K562 (cell line): ENCODE results near the gene NKIRAS1.

Source experiments
- CHD4 ChIP-seq: fragments of 200-600 bp; sonication (generic); IDR thresholded peaks from 3 replicates; pipeline ENCODE4 v1.6.1; 2012; ENCODE audit warnings: low read depth, mild to moderate bottlenecking, mixed read lengths, low read length, inconsistent platforms; ENCODE audit not compliant: insufficient read depth, insufficient replicate concordance, poor library complexity, severe bottlenecking
- CTCF ChIP-seq, 3 experiments: IDR thresholded peaks in 2 of 3; conservative IDR thresholded peaks in 1 of 3; 2 replicates each; pipeline ENCODE4 v1.5.1; 2011 to 2012; ENCODE audit warnings: low read length in 3 of 3, mild to moderate bottlenecking in 3 of 3, control low read depth in 2 of 3, improper control_type of control experiment in 1 of 3, inconsistent platforms in 1 of 3, low read depth in 1 of 3, mixed read lengths in 1 of 3, moderate library complexity in 1 of 3; ENCODE audit not compliant: insufficient read depth in 2 of 3
- EP300 ChIP-seq: IDR thresholded peaks from 2 replicates; pipeline ENCODE4 v1.6.1; 2012; ENCODE audit warnings: low read length, improper control_type of control experiment
- JUND ChIP-seq, 2 experiments: IDR thresholded peaks; 2 replicates in 1 of 2; 3 replicates in 1 of 2; pipeline ENCODE4 v1.6.1; 2011; ENCODE audit warnings: borderline replicate concordance in 2 of 2, low read depth in 2 of 2, low read length in 2 of 2, improper control_type of control experiment in 1 of 2, missing biosample characterization in 1 of 2, missing genetic modification characterization in 1 of 2, missing genetic modification reagents in 1 of 2
- SMAD3 ChIP-seq: fragments of 450-650 bp; formaldehyde crosslinking; conservative IDR thresholded peaks from 2 replicates; pipeline ENCODE4 v1.4.0; 2020; ENCODE audit warnings: mild to moderate bottlenecking
- TEAD2 ChIP-seq: fragments of 450-650 bp; IDR thresholded peaks from 2 replicates; pipeline ENCODE4 v1.6.1; 2016; ENCODE audit warnings: missing genetic modification characterization, control low read depth, missing compliant biosample characterization
- USF1 ChIP-seq: sonication (generic); formaldehyde crosslinking; IDR thresholded peaks from 2 replicates; pipeline ENCODE4 v1.9.0; 2022; ENCODE audit warnings: mild to moderate bottlenecking, missing genetic modification reagents

GRCh38 chr3:23884481-23884880 is 32.3 kb downstream of the NKIRAS1 start:
- TF ChIP-seq USF1 (no peak), CTCF (IDR thresholded peaks at IDR 0.05 in 2 of 3, conservative IDR thresholded peaks at IDR 0.05 in 1 of 3; ENCODE audit: insufficient read depth in 2 of 3, low read depth in 1 of 3, low read length in 3 of 3) (peak; percentile 4 to 47 (median 26); a peak in 2 of 6 replicates), TEAD2 (tag) (no peak), SMAD3 (CRISPR knock-in tag) (no peak), CHD4 (no peak), EP300 (no peak), JUND (IDR thresholded peaks at IDR 0.05; ENCODE audit: borderline replicate concordance, low read depth, low read length) (no peak), JUND (tag; IDR thresholded peaks at IDR 0.05; ENCODE audit: borderline replicate concordance, low read depth, low read length) (no peak)
